ENCODE data around the gene TENM3. TPM values are rescaled to one million over a fixed set of nuclear protein-coding genes. Genes with fewer than 3 reads are reported as not detected.

TENM3 gene
- polyA plus RNA-seq, 1 of the 3 experiments (the other 2 are of a cell fraction): 10.4 TPM

- Histone ChIP-seq H3K9ac (no peak overlapping the region), H3K4me1 (ENCODE audit: control insufficient read depth in 1 of 2, insufficient read depth in 2 of 2, low read depth in 1 of 2, low read length in 1 of 2) (peaks cover 0 to 5% of the 10 kb centered on the region in 2 experiments; a peak in 1 of 4 replicates), H3K9me3 (no peaks in the 10 kb centered on the region), H2AFZ (ENCODE audit: low read depth) (no peak overlapping the region), H3K9me2 (no peaks in the 10 kb centered on the region), H3F3A (replicated peaks; ENCODE audit: insufficient read depth) (peaks cover 5% of the 10 kb centered on the region), H3K27me3 (ENCODE audit: insufficient read depth) (no peaks in the 10 kb centered on the region), H3K4me2 (0 out of 2 replicates have a peak overlapping the region, but pooled peaks have one; percentile 15), H3K4me3 (ENCODE audit: low read depth in 2 of 2, low read length in 1 of 2) (no peak overlapping the region), H3K27ac (ENCODE audit: low read depth in 2 of 2, low read length in 1 of 2) (peak overlapping the region in 1 of 2 experiments; percentile 29; a peak in 1 of 4 replicates), H3K79me2 (ENCODE audit: insufficient read depth) (no peaks in the 10 kb centered on the region), H4K20me1 (ENCODE audit: insufficient read depth) (no peaks in the 10 kb centered on the region), H3K36me3 (replicated peaks in 1 of 2; ENCODE audit: control insufficient read depth in 1 of 2, insufficient read depth in 2 of 2, low read length in 1 of 2) (no peaks in the 10 kb centered on the region)
- 58% methylated on average over 6 of the region's 6 CpGs for WGBS (ENCODE audit: low lambda C conversion rate)
- ChIA-PET CTCF (interaction anchor here (1.4 kb wide), 1 partner anchor 48 kb away, joined by 3 read pairs; no protein-coding TSS in a partner anchor), POLR2A (no interaction called here)
- TF ChIP-seq JUND (IDR thresholded peaks at IDR 0.05) (peak; percentile 55), PBX3 (IDR thresholded peaks at IDR 0.05) (no peak), EP300 (IDR thresholded peaks at IDR 0.05; ENCODE audit: borderline replicate concordance in 1 of 2, low read depth in 1 of 2, low read length in 1 of 2) (no peak), EZH2phosphoT487 (IDR thresholded peaks at IDR 0.05; ENCODE audit: borderline replicate concordance, low read depth) (no peak), FOSL2 (IDR thresholded peaks at IDR 0.05; ENCODE audit: borderline replicate concordance, low read depth) (peak; percentile 84)
- no peak for DNase-seq
These were observed 23.7 kb upstream of the TENM3 start for GRCh38 chr4:182219411-182220056.

- no peaks in the 10 kb centered on the region for H3K27me3 ChIP-seq (ENCODE audit: insufficient read depth)
- no peak overlapping the region for H3K4me3 ChIP-seq (ENCODE audit: low read depth in 2 of 2, low read length in 1 of 2)
- no peaks in the 10 kb centered on the region for H3K36me3 ChIP-seq (replicated peaks in 1 of 2; ENCODE audit: control insufficient read depth in 1 of 2, insufficient read depth in 2 of 2, low read length in 1 of 2)
- DNase-seq: no peak
- H3K4me1 ChIP-seq (ENCODE audit: control insufficient read depth in 1 of 2, insufficient read depth in 2 of 2, low read depth in 1 of 2, low read length in 1 of 2): peaks cover 0 to 5% of the 10 kb centered on the region in 2 experiments; a peak in 1 of 4 replicates
- no peak overlapping the region for H2AFZ ChIP-seq (ENCODE audit: low read depth)
- H3K79me2 ChIP-seq (ENCODE audit: insufficient read depth): no peaks in the 10 kb centered on the region
- TF ChIP-seq MAX (IDR thresholded peaks at IDR 0.05; ENCODE audit: low read depth): no peak
- no peaks in the 10 kb centered on the region for H4K20me1 ChIP-seq (ENCODE audit: insufficient read depth)
- ChIA-PET CTCF (no interaction called here), POLR2A (no interaction called here)
- H3K4me2 ChIP-seq: no peak overlapping the region
- WGBS (ENCODE audit: low lambda C conversion rate): 81% methylated on average over 5 of the region's 5 CpGs
- H3K27ac ChIP-seq (ENCODE audit: low read depth in 2 of 2, low read length in 1 of 2): no peak overlapping the region
- no peak overlapping the region for H3K9ac ChIP-seq
- H3F3A ChIP-seq (replicated peaks; ENCODE audit: insufficient read depth): peaks cover 5% of the 10 kb centered on the region
- no peaks in the 10 kb centered on the region for H3K9me2 ChIP-seq
- no peaks in the 10 kb centered on the region for H3K9me3 ChIP-seq
These were observed 21.2 kb upstream of the TENM3 start for GRCh38 chr4:182221987-182222386.

GRCh38 chr4:182222766-182223165 lies 20.4 kb upstream of the TENM3 start:
- H3K79me2 ChIP-seq (ENCODE audit: insufficient read depth): no peaks in the 10 kb centered on the region
- WGBS (ENCODE audit: low lambda C conversion rate): 100% methylated on average over 2 of the region's 2 CpGs
- CTCF ChIA-PET: no interaction called here

More at GRCh38 chr4:182222766-182223165, 20.4 kb upstream of the TENM3 start:
- Histone ChIP-seq H3K9me3 (no peaks in the 10 kb centered on the region), H3K4me3 (ENCODE audit: low read depth in 2 of 2, low read length in 1 of 2) (no peak overlapping the region), H3K4me1 (ENCODE audit: control insufficient read depth in 1 of 2, insufficient read depth in 2 of 2, low read depth in 1 of 2, low read length in 1 of 2) (peaks cover 0 to 5% of the 10 kb centered on the region in 2 experiments; a peak in 1 of 4 replicates), H3K36me3 (replicated peaks in 1 of 2; ENCODE audit: control insufficient read depth in 1 of 2, insufficient read depth in 2 of 2, low read length in 1 of 2) (no peaks in the 10 kb centered on the region), H3K4me2 (no peak overlapping the region), H3K9me2 (no peaks in the 10 kb centered on the region), H3K9ac (no peak overlapping the region), H3F3A (replicated peaks; ENCODE audit: insufficient read depth) (peaks cover 5% of the 10 kb centered on the region), H4K20me1 (ENCODE audit: insufficient read depth) (no peaks in the 10 kb centered on the region), H2AFZ (ENCODE audit: low read depth) (no peak overlapping the region), H3K27ac (ENCODE audit: low read depth in 2 of 2, low read length in 1 of 2) (no peak overlapping the region), H3K27me3 (ENCODE audit: insufficient read depth) (no peaks in the 10 kb centered on the region)
- DNase-seq: no peak
- TF ChIP-seq NRF1 (IDR thresholded peaks at IDR 0.05; ENCODE audit: low read depth, low read length) (no peak), ELF1 (IDR thresholded peaks at IDR 0.05) (no peak), SMC3 (IDR thresholded peaks at IDR 0.05; ENCODE audit: low read depth, low read length) (no peak), RAD21 (IDR thresholded peaks at IDR 0.05; ENCODE audit: low read length) (no peak), USF2 (IDR thresholded peaks at IDR 0.05; ENCODE audit: borderline replicate concordance, low read depth, low read length) (no peak), USF1 (IDR thresholded peaks at IDR 0.05; ENCODE audit: borderline replicate concordance, low read depth) (no peak), MEF2A (IDR thresholded peaks at IDR 0.05; ENCODE audit: borderline replicate concordance, low read depth) (no peak), GABPA (IDR thresholded peaks at IDR 0.05; ENCODE audit: low read depth) (no peak), RXRA (IDR thresholded peaks at IDR 0.05; ENCODE audit: borderline replicate concordance, low read depth) (no peak), FOXJ3 (CRISPR knock-in tag; IDR thresholded peaks at IDR 0.05) (no peak), TCF12 (IDR thresholded peaks at IDR 0.05) (no peak), FOXM1 (IDR thresholded peaks at IDR 0.05; ENCODE audit: low read depth) (no peak)
- POLR2A ChIA-PET: no interaction called here
